MM.1S (cell line): ENCODE measurements around the gene HSPB9.

ENCODE experiments used
- DNase-seq: peaks from one replicate; pipeline ENCODE4 v3.0.0-alpha.2; 2015
- H2AFZ ChIP-seq: fragments of 300-600 bp; sonication (generic); 2 replicates; pipeline ENCODE4 v1.6.0; 2016; ENCODE audit warnings: antibody characterized with exemption, low read length
- H3F3A ChIP-seq: fragments of 300-600 bp; sonication (generic); 2 replicates; pipeline ENCODE4 v1.6.1; 2016; ENCODE audit warnings: mild to moderate bottlenecking, antibody characterized with exemption, low read length, moderate library complexity, mixed read lengths; ENCODE audit not compliant: insufficient read depth
- H3K27ac ChIP-seq: fragments of 300-600 bp; sonication (generic); 2 replicates; pipeline ENCODE4 v1.5.1; 2016; ENCODE audit warnings: mild to moderate bottlenecking, low read length
- H3K27me3 ChIP-seq: fragments of 300-600 bp; sonication (generic); replicated peaks from 2 replicates; pipeline ENCODE4 v1.6.0; 2016; ENCODE audit warnings: low read length; ENCODE audit not compliant: insufficient read depth
- H3K36me3 ChIP-seq: fragments of 300-600 bp; sonication (generic); replicated peaks from 2 replicates; pipeline ENCODE4 v1.6.1; 2016; ENCODE audit warnings: mild to moderate bottlenecking, low read length, mixed read lengths; ENCODE audit not compliant: insufficient read depth
- H3K4me1 ChIP-seq: fragments of 300-600 bp; sonication (generic); 2 replicates; pipeline ENCODE4 v1.6.1; 2016; ENCODE audit warnings: low read length, mixed read lengths
- H3K4me2 ChIP-seq: fragments of 300-600 bp; sonication (generic); 2 replicates; pipeline ENCODE4 v1.6.0; 2016; ENCODE audit warnings: low read depth, low read length
- H3K4me3 ChIP-seq: fragments of 300-600 bp; sonication (generic); 2 replicates; pipeline ENCODE4 v1.5.1; 2016; ENCODE audit warnings: low read length, mixed read lengths
- H3K79me2 ChIP-seq: fragments of 300-600 bp; sonication (generic); 2 replicates; pipeline ENCODE4 v1.6.1; 2016; ENCODE audit warnings: mixed run types, low read length, mixed read lengths
- H3K9ac ChIP-seq: fragments of 300-600 bp; sonication (generic); 2 replicates; pipeline ENCODE4 v1.6.1; 2016; ENCODE audit warnings: low read length, mixed read lengths
- H3K9me2 ChIP-seq: fragments of 300-600 bp; sonication (generic); replicated peaks from 2 replicates; pipeline ENCODE4 v1.6.1; 2016; ENCODE audit warnings: mild to moderate bottlenecking, low read length, mixed read lengths; ENCODE audit not compliant: insufficient read depth
- H3K9me3 ChIP-seq: fragments of 300-600 bp; sonication (generic); replicated peaks from 2 replicates; pipeline ENCODE4 v1.6.1; 2016; ENCODE audit warnings: mild to moderate bottlenecking, low read length, mixed read lengths; ENCODE audit not compliant: insufficient read depth
- H4K20me1 ChIP-seq: fragments of 300-600 bp; sonication (generic); 2 replicates; pipeline ENCODE4 v1.6.1; 2016; ENCODE audit warnings: mild to moderate bottlenecking, low read length, moderate library complexity, mixed read lengths; ENCODE audit not compliant: insufficient read depth
- CTCF ChIP-seq: fragments of 300-600 bp; sonication (generic); IDR thresholded peaks from 2 replicates; pipeline ENCODE4 v1.5.1; 2016; ENCODE audit warnings: antibody characterized with exemption, low read length, mixed read lengths
- EZH2 ChIP-seq: fragments of 300-600 bp; sonication (generic); optimal IDR thresholded peaks from 2 replicates; pipeline ENCODE3; 2017; ENCODE audit warnings: low read depth, mild to moderate bottlenecking, antibody characterized with exemption, low read length, mixed read lengths
- EZH2phosphoT487 ChIP-seq: fragments of 300-600 bp; sonication (generic); IDR thresholded peaks from 2 replicates; pipeline ENCODE4 v1.6.1; 2018; ENCODE audit warnings: antibody characterized with exemption, low read length

HSPB9 gene

GRCh38 chr17:42165751-42166150, 43.1 kb downstream of the HSPB9 start:
- Histone ChIP-seq H3K79me2 (no peaks in the 10 kb centered on the region), H3F3A (no peaks in the 10 kb centered on the region), H3K4me1 (no peaks in the 10 kb centered on the region), H3K27me3 (no peaks in the 10 kb centered on the region), H3K9me2 (no peaks in the 10 kb centered on the region), H2AFZ (no peak overlapping the region), H3K27ac (no peak overlapping the region), H4K20me1 (no peaks in the 10 kb centered on the region), H3K4me3 (no peak overlapping the region), H3K9ac (no peak overlapping the region), H3K9me3 (no peaks in the 10 kb centered on the region), H3K4me2 (no peak overlapping the region), H3K36me3 (no peaks in the 10 kb centered on the region)
- no peak for TF ChIP-seq EZH2
- TF ChIP-seq EZH2phosphoT487, result no peak
- TF ChIP-seq CTCF, result no peak
- no peak for DNase-seq

- Histone ChIP-seq H3K4me3 (no peak overlapping the region), H2AFZ (no peak overlapping the region), H3K27ac (no peak overlapping the region), H3K27me3 (no peaks in the 10 kb centered on the region), H3K4me1 (no peaks in the 10 kb centered on the region), H4K20me1 (no peaks in the 10 kb centered on the region), H3K9me2 (no peaks in the 10 kb centered on the region), H3K36me3 (no peaks in the 10 kb centered on the region), H3K9ac (no peak overlapping the region), H3F3A (no peaks in the 10 kb centered on the region), H3K79me2 (no peaks in the 10 kb centered on the region), H3K4me2 (no peak overlapping the region), H3K9me3 (no peaks in the 10 kb centered on the region)
- no peak for TF ChIP-seq CTCF
- TF ChIP-seq EZH2, result no peak
- no peak for TF ChIP-seq EZH2phosphoT487
- DNase-seq, result no peak
Measured at GRCh38 chr17:42166196-42166763, 43.7 kb downstream of the HSPB9 start.

GRCh38 chr17:42167807-42168206, 45.2 kb downstream of the HSPB9 start:
- no peaks in the 10 kb centered on the region for H3K79me2 ChIP-seq
- H3K27me3 ChIP-seq, result no peaks in the 10 kb centered on the region
- no peaks in the 10 kb centered on the region for H3K9me3 ChIP-seq
- H3K9ac ChIP-seq, result no peak overlapping the region
- H3K4me3 ChIP-seq, result no peak overlapping the region
- no peaks in the 10 kb centered on the region for H3K9me2 ChIP-seq
- H3F3A ChIP-seq, result no peaks in the 10 kb centered on the region
- no peaks in the 10 kb centered on the region for H4K20me1 ChIP-seq
- H3K27ac ChIP-seq, result no peak overlapping the region
- no peak overlapping the region for H2AFZ ChIP-seq
- no peaks in the 10 kb centered on the region for H3K36me3 ChIP-seq
- H3K4me1 ChIP-seq, result no peaks in the 10 kb centered on the region
- H3K4me2 ChIP-seq, result no peak overlapping the region
- TF ChIP-seq CTCF, result no peak
- TF ChIP-seq EZH2phosphoT487, result no peak
- no peak for TF ChIP-seq EZH2
- DNase-seq, result no peak
